Pancreas (tissue), 10 donors: ENCODE results near the gene SFSWAP. TPM values are rescaled to one million over a fixed set of nuclear protein-coding genes. Genes with fewer than 3 reads are reported as not detected.

Source experiments
- ATAC-seq, 4 donors: fragments of 200-7000 bp; cut with Tn5 transposase; one replicate each; pipeline versions ENCODE4 v1.8.0 to v1.9.1; 2020; ENCODE audit warnings: mild to moderate bottlenecking in 4 of 4, moderate library complexity in 4 of 4
- DNase-seq, 6 donors: peaks; one replicate each; pipeline ENCODE4 v3.0.0-alpha.2; 2020
- FAIRE-seq: peaks from 2 replicates; lab custom pipeline; 2012; peaks lifted over from hg19 to GRCh38; lab: Jason Lieb, UNC
- H3K27ac ChIP-seq, 4 donors: fragments of 200-600 bp; sonication (generic); 1 replicate in 3 of 4; 2 replicates in 1 of 4; pipeline versions ENCODE4 v1.5.0 to v1.8.0; 2020
- H3K27me3 ChIP-seq, 4 donors: fragments of 200-600 bp; one replicate each; pipeline ENCODE4 v1.8.0; 2021
- H3K36me3 ChIP-seq, 3 donors: fragments of 200-600 bp; sonication (generic) in 1 of 3; one replicate each; pipeline versions ENCODE4 v1.5.0 to v1.8.0; 2020 to 2021
- H3K4me1 ChIP-seq, 3 donors: fragments of 200-600 bp; one replicate each; pipeline ENCODE4 v1.8.0; 2021
- H3K4me3 ChIP-seq, 4 donors: fragments of 200-600 bp; sonication (generic) in 2 of 4; one replicate each; pipeline versions ENCODE4 v1.5.0 to v1.8.0; 2020 to 2021
- H3K9me3 ChIP-seq, 4 donors: fragments of 200-600 bp; one replicate each; pipeline ENCODE4 v1.8.0; 2021
- WGBS, 2 donors: extraction: QIAGEN DNeasy Blood & Tissue Kit; methylation state at CpG; one replicate each; pipeline ENCODE4 v1.1.7; 2013; 5-methylcytosine and 5-hydroxymethylcytosine counted together
- intact Hi-C, 3 donors: fragments of 100-400 bp; cut with DNase I; formaldehyde crosslinking; loops; one replicate each; pipeline versions ENCODE4 v1.11.1 to v1.14.2; 2022
- polyA plus RNA-seq, 2 donors: library from polyadenylated mRNA; stranded (reverse); fragments of 200-250 nt; gene quantifications; one replicate each; pipeline ENCODE4 v1.2.3, GENCODE V29; 2013
- total RNA-seq, 6 donors: library from RNA; stranded (reverse); fragmentation: NEBNext Ultra II Directional in 4 of 6; extraction: Animal tissue kit (Norgen Biotek cat#: 25700) in 4 of 6; gene quantifications; one replicate each; pipeline versions ENCODE4 v1.2.1 to v1.2.4, GENCODE V29; 2021 to 2023
- TF ChIP-seq, protein P1 (sequence below), 4 donors: fragments of 200-600 bp; sonication (generic) in 3 of 4; IDR thresholded peaks; one replicate each; pipeline versions ENCODE4 v1.5.0 to v1.8.0; 2021; ENCODE audit warnings: antibody characterized with exemption in 4 of 4
- donor health status: healthy with polysubstance abuse.
- donor health status: DM: no; HTN: no; CAD: no; lungs with moderate emphysema.
- donor health status: DM: no; HTN: no; CAD: no.
- donor health status: control.
- donor health status: control.
- donor health status: Bipolar disorder and iron deficiency.
- donor health status: DM: yes; HTN: yes; CAD: no.
- donor health status: DM: no; HTN: no; CAD: no.
- donor health status: DM: no; HTN: no; CAD: no.
- donor health status: DM: yes; HTN: yes; CAD: no.

SFSWAP gene
- total and polyA plus RNA-seq, 8 donors: 12.9 to 50.7 (median 20.6) TPM

DNA sequence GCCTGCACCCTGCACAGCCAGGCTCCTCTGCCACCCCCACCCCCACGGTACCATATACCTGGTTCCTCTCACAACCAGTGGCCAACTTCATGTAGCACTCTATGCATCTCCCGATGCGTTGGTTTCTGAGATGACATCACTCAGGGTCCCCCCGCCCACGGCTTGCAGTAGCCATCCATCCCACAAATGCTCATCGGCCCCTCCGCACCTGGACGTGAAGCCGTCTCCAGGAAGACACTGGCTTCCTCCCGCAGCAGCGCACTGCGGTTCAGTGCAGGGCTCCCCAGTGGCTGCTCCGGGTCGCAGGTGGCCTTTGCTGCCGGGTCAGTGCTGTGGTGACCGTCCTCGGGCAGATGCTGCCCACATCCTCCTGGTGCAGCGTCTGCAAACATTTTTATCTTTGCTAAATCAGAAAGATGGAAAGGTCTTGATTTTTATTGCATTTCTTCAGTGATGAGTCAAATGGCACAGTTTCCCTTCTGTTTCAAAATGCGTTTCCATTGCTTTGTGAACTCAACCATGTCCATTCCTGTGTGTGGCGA is 89.8 kb downstream of the SFSWAP start:
- Histone ChIP-seq H3K4me1 (no peaks in the 10 kb centered on the region), H3K36me3 (peaks cover 5 to 32% (median 6%) of the 10 kb centered on the region in 3 donors), H3K27me3 (no peaks in the 10 kb centered on the region), H3K9me3 (no peaks in the 10 kb centered on the region), H3K27ac (no peak overlapping the region), H3K4me3 (no peak overlapping the region)
- intact Hi-C loops: no loop called here
- no peak for DNase-seq
- WGBS, 2 donors: 96 to 97% methylated on average over 20 of the region's 20 CpGs
- TF ChIP-seq, protein P1, sequence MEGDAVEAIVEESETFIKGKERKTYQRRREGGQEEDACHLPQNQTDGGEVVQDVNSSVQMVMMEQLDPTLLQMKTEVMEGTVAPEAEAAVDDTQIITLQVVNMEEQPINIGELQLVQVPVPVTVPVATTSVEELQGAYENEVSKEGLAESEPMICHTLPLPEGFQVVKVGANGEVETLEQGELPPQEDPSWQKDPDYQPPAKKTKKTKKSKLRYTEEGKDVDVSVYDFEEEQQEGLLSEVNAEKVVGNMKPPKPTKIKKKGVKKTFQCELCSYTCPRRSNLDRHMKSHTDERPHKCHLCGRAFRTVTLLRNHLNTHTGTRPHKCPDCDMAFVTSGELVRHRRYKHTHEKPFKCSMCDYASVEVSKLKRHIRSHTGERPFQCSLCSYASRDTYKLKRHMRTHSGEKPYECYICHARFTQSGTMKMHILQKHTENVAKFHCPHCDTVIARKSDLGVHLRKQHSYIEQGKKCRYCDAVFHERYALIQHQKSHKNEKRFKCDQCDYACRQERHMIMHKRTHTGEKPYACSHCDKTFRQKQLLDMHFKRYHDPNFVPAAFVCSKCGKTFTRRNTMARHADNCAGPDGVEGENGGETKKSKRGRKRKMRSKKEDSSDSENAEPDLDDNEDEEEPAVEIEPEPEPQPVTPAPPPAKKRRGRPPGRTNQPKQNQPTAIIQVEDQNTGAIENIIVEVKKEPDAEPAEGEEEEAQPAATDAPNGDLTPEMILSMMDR (IDR thresholded peaks at IDR 0.05): no peak
- no peak for FAIRE-seq
- ATAC-seq: no peak

DNA sequence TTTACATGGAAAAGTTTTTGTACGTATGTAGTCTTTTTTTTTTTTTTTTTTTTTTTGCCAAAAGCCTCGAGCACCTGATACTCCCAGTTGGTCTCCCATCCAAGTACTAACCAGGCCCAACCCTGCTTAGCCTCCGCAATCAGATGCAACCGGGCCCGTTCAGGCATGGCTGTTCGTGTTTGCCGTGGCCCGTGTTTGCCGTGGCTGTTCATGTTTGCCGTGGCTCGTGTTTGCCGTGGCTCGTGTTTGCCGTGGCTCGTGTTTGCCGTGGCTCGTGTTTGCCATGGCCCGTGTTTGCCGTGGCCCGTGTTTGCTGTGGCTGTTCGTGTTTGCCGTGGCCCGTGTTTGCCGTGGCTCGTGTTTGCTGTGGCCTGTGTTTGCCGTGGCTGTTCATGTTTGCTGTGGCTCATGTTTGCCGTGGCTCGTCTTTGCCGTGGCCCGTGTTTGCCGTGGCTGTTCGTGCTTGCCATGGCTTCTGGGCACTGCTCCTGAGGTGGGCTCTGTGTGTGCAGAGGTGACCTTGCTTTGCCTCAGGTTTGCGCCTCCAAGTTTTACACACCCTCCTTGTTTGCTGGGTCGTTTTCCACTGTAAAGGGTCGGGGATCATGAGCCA is 90.5 kb downstream of the SFSWAP start:
- TF ChIP-seq, protein P1 (IDR thresholded peaks at IDR 0.05): no peak
- H3K9me3 ChIP-seq: no peaks in the 10 kb centered on the region
- no peaks in the 10 kb centered on the region for H3K4me1 ChIP-seq
- no peak for FAIRE-seq
- no peak overlapping the region for H3K27ac ChIP-seq
- intact Hi-C loops: no loop called here
- no peak overlapping the region for H3K4me3 ChIP-seq
- peaks cover 5 to 32% (median 6%) of the 10 kb centered on the region in 3 donors for H3K36me3 ChIP-seq
- no peaks in the 10 kb centered on the region for H3K27me3 ChIP-seq
- 78 to 80% methylated on average over 35 of the region's 35 CpGs for WGBS, 2 donors
- ATAC-seq: no peak
- no peak for DNase-seq

GRCh38 chr12:131803961-131804521 is 93.2 kb downstream of the SFSWAP start:
- DNase-seq (no peak), FAIRE-seq (no peak), ATAC-seq (peak in 1 of 4 donors; percentile 22)
- intact Hi-C loops: no loop called here
- H3K27me3 ChIP-seq: no peaks in the 10 kb centered on the region
- H3K4me1 ChIP-seq: no peaks in the 10 kb centered on the region
- no peaks in the 10 kb centered on the region for H3K9me3 ChIP-seq
- 50 to 55% methylated on average over 11 of the region's 11 CpGs for WGBS, 2 donors
- no peak overlapping the region for H3K4me3 ChIP-seq
- peaks cover 0 to 11% (median 0%) of the 10 kb centered on the region in 3 donors for H3K36me3 ChIP-seq
- H3K27ac ChIP-seq: no peak overlapping the region
- TF ChIP-seq, protein P1 (IDR thresholded peaks at IDR 0.05): no peak

- H3K9me3 ChIP-seq: no peaks in the 10 kb centered on the region
- whole genome bisulfite sequencing, 2 donors: 60 to 67% methylated on average over 5 of the region's 5 CpGs
- no peaks in the 10 kb centered on the region for H3K4me1 ChIP-seq
- intact Hi-C loops: no loop called here
- H3K27me3 ChIP-seq: no peaks in the 10 kb centered on the region
- no peak for FAIRE-seq
- ATAC-seq: no peak
- TF ChIP-seq, protein P1 (IDR thresholded peaks at IDR 0.05): no peak
- H3K36me3 ChIP-seq: no peaks in the 10 kb centered on the region
- H3K4me3 ChIP-seq: no peak overlapping the region
- H3K27ac ChIP-seq: no peak overlapping the region
- DNase-seq: no peak
These were observed 94.5 kb downstream of the SFSWAP start for GRCh38 chr12:131805421-131805820.

DNA sequence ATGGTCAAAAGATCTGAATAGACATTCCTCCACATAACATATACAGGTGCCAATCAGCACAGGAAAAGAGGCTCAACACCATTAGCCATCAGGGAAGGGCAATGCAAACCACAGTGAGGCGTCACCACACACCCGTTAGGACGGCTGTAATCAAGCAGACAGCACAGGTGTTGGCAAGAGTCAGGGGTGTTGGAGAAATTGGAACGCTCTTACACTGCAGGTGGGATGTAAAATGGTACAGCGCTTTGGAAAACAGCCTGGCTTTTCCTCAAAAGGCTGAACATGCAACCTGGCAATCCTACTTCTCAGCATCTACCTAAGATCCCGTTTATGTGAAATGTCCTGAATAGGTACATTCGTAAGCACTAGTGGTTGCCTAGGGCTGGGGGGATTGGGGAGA is 95.8 kb downstream of the SFSWAP start:
- WGBS, 2 donors: 76% methylated on average over 7 of the region's 7 CpGs

More for the DNA sequence above, 95.8 kb downstream of the SFSWAP start:
- Histone ChIP-seq H3K9me3 (no peaks in the 10 kb centered on the region), H3K4me3 (no peak overlapping the region), H3K27ac (no peak overlapping the region), H3K27me3 (no peaks in the 10 kb centered on the region), H3K36me3 (no peaks in the 10 kb centered on the region), H3K4me1 (no peaks in the 10 kb centered on the region)
- intact Hi-C loops: no loop called here
- DNase-seq (no peak), ATAC-seq (no peak), FAIRE-seq (no peak)
- TF ChIP-seq, protein P1 (IDR thresholded peaks at IDR 0.05): no peak
